Smooth muscle cell of the coronary artery (primary cell): ENCODE data around the gene OR1C1. TPM values are rescaled to one million over a fixed set of nuclear protein-coding genes. Genes with fewer than 3 reads are reported as not detected.

Experiments
- total RNA-seq: library from RNA; depleted of rRNA; stranded (reverse); fragments of >200 nt; gene quantifications from 2 replicates; pipeline ENCODE4 v1.2.3, GENCODE V29; 2014; ENCODE audit warnings: low replicate concordance

The OR1C1 gene
- not detected in 2 replicates for total RNA-seq

DNA sequence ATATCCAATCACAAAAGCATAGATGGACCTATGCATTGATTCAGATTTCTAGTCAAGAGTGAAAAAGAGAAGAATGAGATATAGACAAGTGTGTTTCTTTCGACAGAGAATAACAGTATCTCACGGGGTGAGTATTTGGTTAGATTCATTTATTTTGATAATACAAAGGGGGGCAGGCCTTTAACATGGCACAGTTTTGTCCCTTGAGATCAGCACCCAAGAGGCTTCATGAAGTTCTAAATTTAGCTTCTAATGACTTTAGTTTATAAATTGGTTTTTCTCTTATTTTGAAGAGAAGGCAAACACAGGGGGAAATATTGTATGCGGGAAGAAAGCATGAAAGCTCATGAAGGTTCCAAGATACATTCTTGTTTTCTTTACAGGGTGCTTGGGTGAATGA lies at the start of gene OR1C1:
TSS of gene OR1C1 (minus strand) at position 101 of the 400 bp plus-strand sequence. CDS start 2,150 bp downstream, outside the sequence.

GRCh38 chr1:247748041-247748440 lies 12.3 kb downstream of the OR1C1 start, which contains the start of gene OR14A2:
OR14A2 (minus strand) TSS chr1:247748141.

DNA sequence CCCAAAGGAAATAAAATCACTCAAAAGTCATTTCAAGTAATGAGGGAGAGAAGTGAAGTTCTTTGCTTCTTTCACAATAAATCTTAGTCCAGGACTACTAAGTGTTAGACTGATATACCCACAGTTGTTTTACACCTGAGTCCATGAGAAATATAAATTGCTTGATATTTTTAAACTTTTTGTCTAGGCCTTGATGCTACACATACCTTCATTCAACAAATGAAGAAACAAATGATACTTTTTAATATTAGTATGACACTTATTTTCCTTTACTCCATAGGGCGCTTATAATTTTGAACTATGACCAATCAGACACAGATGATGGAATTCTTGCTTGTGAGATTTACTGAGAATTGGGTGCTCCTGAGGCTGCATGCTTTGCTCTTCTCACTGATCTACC lies 22.0 kb downstream of the OR1C1 start, which contains the start of gene OR14K1:
TSS of gene OR14K1 (plus strand) at position 301 of the 400 bp plus-strand sequence. CDS start at position 301, 0 bp downstream.

GRCh38 chr1:247716546-247716945 lies 43.8 kb downstream of the OR1C1 start, which contains the start of gene OR6F1:
OR6F1 (minus strand) TSS chr1:247716646; CDS start chr1:247712755, 3,891 bp downstream.

Other genes starting within 250 kb of the OR1C1 start
- not detected in 2 replicates for gene OR2C3, start 224.1 kb downstream of the OR1C1 start, total RNA-seq
- gene GCSAML, start 211.4 kb downstream of the OR1C1 start, total RNA-seq: not detected in 2 replicates
- gene OR2G2, start 172.2 kb downstream of the OR1C1 start, total RNA-seq: not detected in 2 replicates
- gene OR2G3, start 155.0 kb downstream of the OR1C1 start, total RNA-seq: not detected in 2 replicates
- gene OR13G1, start 80.8 kb downstream of the OR1C1 start, total RNA-seq: not detected in 2 replicates
- not detected in 2 replicates for gene OR6F1, start 43.9 kb downstream of the OR1C1 start, total RNA-seq
- not detected in 2 replicates for gene OR14K1, start 21.9 kb downstream of the OR1C1 start, total RNA-seq
- gene OR14A2, start 12.4 kb downstream of the OR1C1 start, total RNA-seq: not detected in 2 replicates
- not detected in 2 replicates for gene OR14A16, start 63.6 kb upstream of the OR1C1 start, total RNA-seq
- gene OR11L1, start 81.3 kb upstream of the OR1C1 start, total RNA-seq: not detected in 2 replicates
- 0.30 TPM in 1 of 2 replicates, not detected in the other for gene TRIM58, start 96.6 kb upstream of the OR1C1 start, total RNA-seq
- not detected in 2 replicates for gene OR2W3, start 135.0 kb upstream of the OR1C1 start, total RNA-seq
- gene OR2T8, start 159.7 kb upstream of the OR1C1 start, total RNA-seq: not detected in 2 replicates
- not detected in 2 replicates for gene OR2AJ1, start 164.3 kb upstream of the OR1C1 start, total RNA-seq
- not detected in 2 replicates for gene OR2L8, start 188.3 kb upstream of the OR1C1 start, total RNA-seq
- gene OR2AK2, start 204.7 kb upstream of the OR1C1 start, total RNA-seq: not detected in 2 replicates